Lower leg skin (tissue), 3 donors: ENCODE results near the gene NAB1.
"Not testable (repeated sequence)": the region's sequence is repeated elsewhere in the genome, so short reads cannot be mapped to it uniquely, and the experiment has no call there.

Experiments used
- CTCF ChIP-seq, 3 donors: fragments of 450-650 bp; IDR thresholded peaks; one replicate each; pipeline ENCODE4 v1.5.1; 2016; ENCODE audit warnings: antibody characterized with exemption in 3 of 3, mild to moderate bottlenecking in 3 of 3, moderate library complexity in 2 of 3
- POLR2A ChIP-seq, 2 donors: fragments of 450-650 bp; IDR thresholded peaks; one replicate each; pipeline ENCODE4 v1.6.1; 2016 to 2017; ENCODE audit warnings: antibody characterized with exemption in 2 of 2, mild to moderate bottlenecking in 1 of 2, moderate library complexity in 1 of 2

GRCh38 chr2:190708650-190709049 lies 59.8 kb downstream of the NAB1 start:
- not testable (repeated sequence) for TF ChIP-seq CTCF, POLR2A (IDR thresholded peaks at IDR 0.05)
